Hematopoietic multipotent progenitor cell (in vitro differentiated cells): Measurements from ENCODE around the gene BAIAP2L2. TPM values are rescaled to one million over a fixed set of nuclear protein-coding genes. Genes with fewer than 3 reads are reported as not detected.
"Not testable (repeated sequence)": the region's sequence is repeated elsewhere in the genome, so short reads cannot be mapped to it uniquely, and the experiment has no call there.

Source experiments
- DNase-seq, 3 donors: peaks; one replicate each; pipeline ENCODE4 v3.0.0-alpha.2; 2011 to 2015; ENCODE audit warnings: low read depth in 2 of 3, low spot score in 2 of 3
- total RNA-seq: library from RNA; depleted of rRNA; stranded (reverse); fragments of >200 nt; gene quantifications from one replicate; pipeline ENCODE4 v1.2.3, GENCODE V29; 2012

BAIAP2L2 gene
- total RNA-seq, 1 donor, result under 0.01 TPM

DNA sequence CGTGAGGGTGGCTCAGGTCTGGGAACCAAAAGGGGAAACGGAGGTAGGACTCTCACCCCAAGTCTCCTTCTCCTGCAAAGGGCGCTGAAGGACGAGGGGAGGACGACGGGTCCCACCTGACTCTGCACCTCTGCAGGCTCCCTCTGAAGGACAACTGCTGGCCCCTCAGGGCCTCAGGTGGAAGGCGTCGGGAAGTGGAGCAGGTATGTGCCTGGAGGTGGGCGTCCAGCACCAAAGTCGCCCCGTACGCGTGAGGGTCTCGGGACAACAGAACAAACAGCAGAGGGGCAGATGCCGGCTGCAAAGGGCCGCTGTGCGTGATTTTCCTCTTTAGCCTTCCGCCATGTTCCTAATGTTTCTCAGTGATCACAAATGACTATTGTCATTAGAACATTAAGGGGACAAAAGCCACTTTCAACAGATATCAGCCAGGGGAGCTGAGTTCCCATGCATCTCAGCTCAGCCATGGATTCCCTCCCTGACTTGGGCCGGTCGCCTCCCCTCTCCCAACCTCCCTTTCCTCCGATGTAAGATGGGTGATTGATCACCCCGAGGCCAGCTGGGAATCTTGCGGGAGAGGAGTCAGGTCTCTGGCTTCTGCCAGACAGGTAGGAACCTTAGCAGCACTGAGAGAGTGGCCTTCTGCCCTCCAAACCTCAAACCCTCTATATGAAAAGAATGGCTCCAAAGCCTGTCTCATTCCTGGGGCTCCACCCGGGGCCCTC, 27.3 kb downstream of the BAIAP2L2 start:
- DNase-seq, result no peak

DNA sequence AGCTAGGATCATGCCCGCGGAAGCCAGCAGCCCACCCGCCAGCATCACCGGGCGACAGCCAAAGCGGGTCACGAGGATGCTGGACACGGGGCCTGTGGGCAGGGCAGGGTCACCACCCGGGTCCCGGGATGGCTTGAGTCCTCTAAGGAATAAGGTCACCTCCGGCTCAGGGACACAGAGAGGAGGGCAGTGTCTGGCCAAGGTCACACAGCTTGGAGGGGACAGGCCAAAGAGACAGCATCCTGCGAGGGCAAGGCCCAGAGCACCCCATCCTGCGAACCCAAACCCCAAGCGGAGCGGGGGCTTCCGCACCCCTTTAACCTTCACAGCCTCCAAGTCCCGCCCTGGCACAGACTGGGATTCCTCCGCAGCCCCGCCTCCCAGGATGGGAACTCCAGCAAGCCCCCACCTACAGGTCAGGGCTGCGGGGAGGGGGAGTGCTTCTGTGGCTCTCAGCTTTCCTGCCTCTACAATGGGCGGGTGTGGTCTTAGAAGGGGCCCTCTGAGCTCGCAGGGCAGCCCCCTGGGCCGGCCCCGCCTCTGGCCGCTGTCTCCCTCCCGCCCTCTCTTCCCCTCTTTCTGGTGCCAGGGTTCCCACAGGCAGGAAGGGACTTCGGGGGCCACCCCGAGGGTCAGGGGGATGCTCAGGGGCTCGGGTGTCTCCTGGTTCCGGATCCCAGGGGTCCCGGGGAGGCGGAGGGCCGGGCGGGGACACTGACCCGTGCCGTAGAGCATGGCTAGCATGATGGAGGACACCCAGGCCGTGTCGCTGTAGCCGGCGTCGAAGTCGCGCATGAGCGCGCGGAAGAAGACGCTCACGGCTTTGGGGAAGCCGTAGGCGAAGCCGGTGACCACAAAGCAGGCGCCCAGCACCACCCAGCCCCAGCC, 28.3 kb downstream of the BAIAP2L2 start:
- DNase-seq, result peak in 2 of 3 donors; percentile 27 to 41

DNA sequence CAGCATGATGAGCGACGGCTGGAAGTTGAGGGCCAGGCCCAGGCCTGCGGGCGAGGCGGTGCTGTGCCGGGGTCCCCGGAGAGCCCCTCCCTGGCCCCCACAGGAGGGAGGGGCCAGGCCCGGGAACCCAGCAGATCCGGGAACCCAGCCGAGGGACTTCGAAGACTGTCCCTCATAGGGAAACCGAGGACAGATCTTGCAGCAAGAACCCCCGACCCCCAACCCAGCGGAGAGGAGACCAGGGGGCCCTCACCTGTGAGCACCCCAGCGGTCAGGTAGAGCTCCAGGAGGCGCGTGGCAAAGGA, 28.9 kb downstream of the BAIAP2L2 start:
- DNase-seq, result no peak

DNA sequence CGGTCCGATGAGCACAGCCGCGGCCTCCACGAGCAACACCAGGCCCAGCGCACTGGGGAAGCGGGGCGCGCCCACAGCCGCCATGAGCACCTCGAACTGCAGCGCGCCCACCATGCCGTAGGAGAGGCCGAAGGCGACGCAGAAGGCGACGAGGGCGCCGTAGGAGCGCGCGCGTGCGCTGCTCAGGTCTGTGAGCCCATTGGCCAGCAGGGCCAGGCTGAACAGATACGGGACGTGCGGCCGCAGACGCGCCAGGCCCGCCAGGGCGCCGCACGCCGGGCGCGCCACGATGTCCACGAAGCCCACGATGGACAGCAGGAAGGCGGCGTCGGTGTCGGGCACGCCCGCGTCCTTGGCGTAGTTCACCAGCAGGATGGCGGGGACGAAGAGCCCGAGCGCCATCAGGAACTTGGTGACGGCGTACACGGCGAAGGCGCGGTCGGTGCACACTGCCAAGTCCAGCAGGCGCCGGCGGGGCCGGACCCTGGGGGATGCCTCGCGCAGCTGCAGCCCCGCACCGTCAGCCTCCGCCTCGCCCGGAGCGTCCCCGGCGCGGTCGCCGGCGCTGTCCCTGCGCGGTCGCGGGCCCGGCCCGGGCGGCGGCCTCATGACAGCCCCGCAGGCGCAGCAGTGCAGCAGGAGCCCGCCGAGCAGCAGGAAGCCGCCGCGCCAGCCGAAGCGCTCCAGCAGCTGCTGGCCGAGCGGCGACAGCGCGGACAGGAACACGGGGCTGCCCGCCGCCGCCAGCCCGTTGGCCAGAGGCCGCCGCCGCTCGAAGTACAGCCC, 29.4 kb downstream of the BAIAP2L2 start:
- DNase-seq, result peak in 1 of 3 donors; percentile 21

DNA sequence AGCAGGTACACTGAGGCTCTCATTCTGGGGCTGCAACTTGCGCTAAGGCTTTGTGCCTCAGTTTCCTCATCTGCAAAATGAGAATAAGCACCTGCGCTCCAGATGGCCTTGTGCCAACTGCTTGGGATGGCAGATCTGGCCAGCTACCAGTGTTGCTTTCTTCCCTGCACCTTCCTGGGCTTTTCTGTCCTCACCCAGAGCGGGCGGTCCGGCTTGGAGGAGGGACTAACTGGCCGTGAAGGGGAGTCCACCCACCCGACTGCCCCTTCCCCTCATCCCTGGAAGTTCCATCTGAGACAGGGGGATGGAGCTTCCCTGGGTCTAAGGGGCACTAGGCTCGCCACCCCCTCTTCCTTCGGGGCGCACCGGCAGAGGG, 30.0 kb downstream of the BAIAP2L2 start:
- DNase-seq, result no peak

DNA sequence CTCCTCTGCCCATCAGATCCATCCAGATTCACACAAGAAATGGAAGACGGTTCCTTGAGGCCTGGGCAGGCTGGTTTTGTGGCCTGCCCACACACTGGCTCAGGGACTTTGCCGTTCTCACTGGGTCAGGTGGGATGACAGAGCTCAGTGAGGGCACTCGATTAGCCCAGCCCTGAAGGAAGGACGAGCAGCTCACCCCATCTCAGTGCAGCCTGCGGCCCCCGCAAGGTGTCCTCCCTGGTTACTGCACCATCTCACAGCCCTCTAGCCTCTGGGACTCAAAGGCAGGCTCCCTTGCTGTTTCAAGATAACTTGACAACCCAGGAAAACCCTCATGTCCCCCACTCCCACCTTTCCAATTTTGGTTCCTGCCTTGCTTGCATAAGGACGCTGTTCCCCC, 30.7 kb downstream of the BAIAP2L2 start:
- DNase-seq, result no peak

DNA sequence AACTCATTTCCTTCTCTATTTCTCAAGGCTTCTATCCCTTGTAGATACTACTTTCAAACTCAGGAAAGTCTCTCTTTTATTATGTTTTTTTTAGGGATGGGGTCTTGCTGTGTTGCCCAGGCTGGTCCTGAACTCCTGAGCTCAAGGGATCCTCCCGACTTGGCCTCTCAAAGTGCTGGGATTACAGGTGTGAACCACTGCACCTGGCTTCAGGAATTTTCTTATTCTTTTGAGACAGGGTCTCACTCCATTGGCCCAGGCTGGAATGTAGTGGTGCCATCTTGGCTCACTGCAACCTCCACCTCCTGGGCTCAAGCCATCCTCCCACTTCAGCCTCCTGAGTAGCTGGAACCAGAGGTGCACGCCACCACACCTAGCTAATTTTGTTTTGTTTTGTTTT, 31.3 kb downstream of the BAIAP2L2 start:
- not testable (repeated sequence) for DNase-seq

DNA sequence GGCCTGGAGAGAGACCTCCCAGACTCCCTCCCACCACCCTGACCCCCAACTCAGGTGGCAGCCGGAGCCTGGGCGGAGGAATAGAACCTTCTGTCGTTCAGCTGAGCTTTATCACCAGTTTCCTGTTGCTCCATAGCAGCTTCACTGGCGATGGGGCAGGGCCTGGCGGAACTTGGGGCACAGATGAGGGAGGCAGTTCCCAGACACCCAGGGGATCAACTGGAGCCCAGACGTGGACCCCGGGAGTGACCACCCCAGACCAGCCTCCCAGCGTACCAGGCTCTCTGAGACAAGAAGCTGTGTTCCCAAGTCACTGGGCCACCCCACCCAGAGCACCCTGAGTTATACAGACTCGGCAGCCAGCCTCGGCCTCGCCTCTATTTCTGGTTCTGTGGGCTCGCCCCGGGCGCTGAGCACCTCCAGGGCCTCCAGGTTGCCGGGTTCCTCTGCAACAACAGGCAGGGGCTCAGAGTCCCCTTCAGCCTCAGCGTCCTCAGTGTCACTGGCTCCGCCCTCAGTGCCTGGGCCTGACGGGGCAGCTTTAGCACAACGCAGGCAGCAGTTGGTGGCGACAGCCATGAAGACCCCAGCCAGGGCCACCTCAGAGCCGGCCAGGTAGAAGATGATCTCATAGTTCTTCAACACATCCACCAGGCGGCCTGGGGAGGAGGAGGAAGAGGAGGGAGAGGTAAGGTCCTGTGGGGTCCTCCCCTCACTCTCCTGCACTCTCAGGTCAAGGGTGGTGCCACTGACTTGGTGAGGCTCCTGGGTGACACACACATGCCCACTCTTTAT, 32.2 kb downstream of the BAIAP2L2 start:
- no peak for DNase-seq

DNA sequence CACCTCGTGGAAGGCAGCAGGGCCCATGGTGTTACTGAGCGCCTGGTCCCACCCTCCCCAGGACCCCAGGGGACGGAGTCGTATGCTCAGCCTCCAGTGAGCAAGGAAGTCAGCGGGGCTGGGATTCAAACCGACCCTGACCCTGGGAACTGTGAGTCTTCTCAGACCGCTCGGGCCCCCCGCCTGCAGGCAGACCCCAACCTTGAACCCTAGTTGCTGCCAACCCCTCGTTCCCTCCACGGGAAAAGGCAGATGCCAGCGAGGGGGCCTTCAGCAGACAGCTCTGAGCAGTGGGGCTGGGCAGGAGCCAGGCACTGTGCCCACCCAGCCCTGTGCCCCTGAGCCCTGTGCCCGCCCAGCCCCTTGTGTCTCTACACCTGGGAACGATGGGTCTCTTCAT, 32.9 kb downstream of the BAIAP2L2 start:
- no peak for DNase-seq

DNA sequence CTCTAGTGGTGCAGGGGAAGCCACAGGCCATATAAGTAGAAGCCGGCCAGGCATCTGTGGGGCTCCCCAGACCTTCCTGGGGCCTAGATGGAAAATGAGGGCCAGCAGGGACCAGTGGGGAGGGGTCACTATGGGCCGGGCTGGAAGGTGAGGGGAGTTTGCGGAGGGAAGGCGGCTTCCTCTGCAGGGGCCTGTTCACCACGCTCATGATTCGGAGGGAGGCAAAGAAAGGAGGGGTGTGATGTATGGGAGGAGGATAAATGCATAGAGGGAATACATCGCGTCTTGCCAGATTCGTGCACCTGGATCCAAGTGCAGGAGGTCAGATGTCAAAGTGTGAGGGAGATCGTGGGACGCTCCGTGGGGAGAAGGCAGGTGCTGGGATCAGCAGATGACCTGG, 33.4 kb downstream of the BAIAP2L2 start:
- no peak for DNase-seq

DNA sequence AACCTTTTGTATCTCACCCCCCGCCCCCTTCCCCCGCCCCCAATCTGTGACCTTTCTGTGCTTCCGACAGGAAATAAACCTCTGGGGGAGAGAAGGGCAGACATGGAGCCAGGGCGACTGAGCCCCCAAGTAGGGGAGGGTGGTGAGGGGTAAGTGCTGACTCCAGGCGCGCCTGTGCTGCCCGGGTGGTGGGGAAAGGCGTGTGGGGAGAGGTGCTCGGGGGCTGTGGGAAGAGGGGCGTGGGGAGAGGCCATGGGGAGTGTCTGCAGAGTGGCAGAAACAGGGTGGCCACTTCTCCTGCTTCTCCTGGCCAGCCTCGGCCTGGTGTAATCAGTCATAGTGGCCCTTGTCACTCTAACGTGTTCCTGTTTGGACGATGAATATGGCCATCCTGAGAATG, 34.5 kb downstream of the BAIAP2L2 start:
- DNase-seq, result no peak

DNA sequence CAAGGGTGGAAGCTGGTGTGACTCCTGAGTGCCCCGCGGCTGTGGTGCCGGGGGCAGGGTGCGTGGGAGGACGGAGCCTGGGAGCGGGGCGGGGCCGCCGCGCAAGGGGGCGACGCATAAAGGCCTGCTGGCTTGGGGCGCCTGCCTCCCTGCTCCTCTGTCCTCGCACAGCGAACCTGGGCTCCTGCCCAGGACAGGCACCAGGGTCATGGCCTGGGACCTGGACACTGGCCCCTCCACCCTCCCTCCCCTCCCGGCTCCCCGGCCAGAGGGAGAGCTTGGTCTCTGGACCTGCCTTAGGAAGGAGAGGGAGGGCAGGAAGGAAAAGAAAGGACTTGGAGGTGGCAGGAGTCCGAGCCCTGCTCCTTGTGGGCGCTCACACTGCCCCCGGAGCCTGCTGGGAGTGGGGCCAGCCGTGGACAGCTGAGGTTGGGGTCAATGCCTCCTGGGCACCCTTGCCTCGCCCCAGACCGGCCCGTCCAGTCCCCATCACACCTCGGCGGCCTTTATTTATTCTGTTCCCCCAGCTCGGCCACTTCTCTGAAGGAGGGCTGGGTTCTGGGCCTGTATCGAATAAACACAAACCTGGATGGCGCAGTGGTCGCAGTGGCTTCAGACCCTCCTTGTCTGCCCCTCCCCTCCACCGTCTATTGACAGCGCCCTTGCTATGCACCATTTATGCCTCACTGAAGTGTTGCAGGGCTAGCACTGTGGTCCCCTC, 35.2 kb downstream of the BAIAP2L2 start:
- no peak for DNase-seq

DNA sequence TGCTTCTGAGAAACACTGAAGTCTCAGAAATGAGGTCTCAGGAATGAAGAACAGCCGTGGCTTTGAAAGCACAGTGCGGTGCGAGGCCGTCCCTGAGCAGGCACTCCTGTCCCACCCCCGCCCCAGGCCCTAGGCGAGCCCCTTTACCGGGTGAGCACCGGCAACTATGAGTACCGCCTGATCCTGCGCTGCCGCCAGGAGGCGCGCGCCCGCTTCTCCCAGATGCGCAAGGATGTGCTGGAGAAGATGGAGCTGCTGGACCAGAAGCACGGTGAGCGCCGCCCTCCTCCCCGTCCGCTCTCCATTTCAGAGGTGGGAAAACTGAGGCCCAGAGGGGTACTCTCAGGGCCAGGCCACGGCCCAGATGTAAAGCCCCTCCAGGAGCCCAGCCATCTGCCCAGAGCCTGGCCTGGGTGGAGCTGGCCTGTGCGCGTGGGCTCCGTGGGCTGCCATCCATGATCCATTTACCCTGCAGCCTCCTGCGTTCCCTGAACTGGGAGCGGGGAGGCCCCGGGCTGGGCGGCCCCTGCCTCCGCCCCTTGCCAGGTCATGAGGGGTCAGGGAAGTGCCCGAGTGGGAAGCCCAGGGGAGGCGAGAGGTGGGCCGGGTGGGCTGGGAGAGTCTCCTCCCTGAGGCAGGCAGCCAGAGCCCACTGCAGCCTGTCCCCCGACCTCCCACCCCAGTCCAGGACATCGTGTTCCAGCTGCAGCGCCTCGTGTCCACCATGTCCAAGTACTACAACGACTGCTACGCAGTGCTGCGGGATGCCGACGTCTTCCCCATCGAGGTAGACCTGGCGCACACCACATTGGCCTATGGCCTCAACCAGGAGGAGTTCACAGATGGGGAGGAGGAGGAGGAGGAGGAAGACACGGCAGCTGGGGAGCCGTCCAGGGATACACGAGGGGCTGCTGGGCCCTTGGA, 36.0 kb downstream of the BAIAP2L2 start:
- DNase-seq, result no peak

DNA sequence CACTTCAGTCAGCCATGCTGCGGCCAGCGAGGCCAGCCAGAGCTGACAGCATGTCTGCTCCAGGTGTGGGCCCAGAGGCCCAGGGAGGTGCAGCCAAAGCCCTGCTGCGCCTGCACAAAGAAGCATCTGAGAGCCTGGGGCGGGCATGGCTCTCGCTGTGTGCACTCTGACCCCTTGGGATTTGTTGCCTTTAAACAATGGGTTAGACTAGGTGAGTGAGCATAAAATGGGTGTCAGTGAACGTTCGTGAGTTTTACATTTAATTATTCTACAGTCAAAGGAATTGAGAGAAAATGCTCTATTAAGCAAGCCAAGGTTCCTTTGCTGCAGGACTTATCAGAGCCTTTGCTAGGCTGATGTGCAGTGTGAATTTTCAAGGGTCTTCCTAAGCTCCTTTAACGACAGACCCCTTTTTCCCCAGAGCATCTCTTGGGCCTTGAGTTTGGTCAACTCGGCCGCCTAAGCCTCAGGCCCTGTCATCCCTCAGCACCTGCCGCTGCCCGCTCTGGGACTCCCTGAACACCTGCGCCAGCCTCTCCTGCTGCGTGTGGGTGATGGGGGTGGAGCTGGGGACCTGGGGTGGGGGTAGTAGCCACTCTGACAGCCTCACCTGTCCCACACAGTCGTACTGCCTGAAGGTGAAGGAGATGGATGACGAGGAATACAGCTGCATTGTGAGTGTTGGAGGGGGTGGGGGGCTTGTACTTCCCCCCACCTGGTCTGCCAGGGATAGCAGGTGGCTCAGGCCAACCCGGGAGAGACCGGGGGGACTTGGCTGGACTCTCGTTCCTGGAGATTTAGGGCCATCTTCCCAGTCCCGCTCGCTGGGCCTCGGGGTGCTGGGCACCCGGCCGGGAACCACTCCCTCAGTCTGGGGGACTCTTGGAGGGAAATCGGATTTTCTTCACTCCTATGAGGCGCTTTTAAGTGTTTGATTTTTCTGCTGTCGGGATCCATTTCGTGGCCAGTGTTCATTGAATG, 37.0 kb downstream of the BAIAP2L2 start:
- DNase-seq, result no peak

DNA sequence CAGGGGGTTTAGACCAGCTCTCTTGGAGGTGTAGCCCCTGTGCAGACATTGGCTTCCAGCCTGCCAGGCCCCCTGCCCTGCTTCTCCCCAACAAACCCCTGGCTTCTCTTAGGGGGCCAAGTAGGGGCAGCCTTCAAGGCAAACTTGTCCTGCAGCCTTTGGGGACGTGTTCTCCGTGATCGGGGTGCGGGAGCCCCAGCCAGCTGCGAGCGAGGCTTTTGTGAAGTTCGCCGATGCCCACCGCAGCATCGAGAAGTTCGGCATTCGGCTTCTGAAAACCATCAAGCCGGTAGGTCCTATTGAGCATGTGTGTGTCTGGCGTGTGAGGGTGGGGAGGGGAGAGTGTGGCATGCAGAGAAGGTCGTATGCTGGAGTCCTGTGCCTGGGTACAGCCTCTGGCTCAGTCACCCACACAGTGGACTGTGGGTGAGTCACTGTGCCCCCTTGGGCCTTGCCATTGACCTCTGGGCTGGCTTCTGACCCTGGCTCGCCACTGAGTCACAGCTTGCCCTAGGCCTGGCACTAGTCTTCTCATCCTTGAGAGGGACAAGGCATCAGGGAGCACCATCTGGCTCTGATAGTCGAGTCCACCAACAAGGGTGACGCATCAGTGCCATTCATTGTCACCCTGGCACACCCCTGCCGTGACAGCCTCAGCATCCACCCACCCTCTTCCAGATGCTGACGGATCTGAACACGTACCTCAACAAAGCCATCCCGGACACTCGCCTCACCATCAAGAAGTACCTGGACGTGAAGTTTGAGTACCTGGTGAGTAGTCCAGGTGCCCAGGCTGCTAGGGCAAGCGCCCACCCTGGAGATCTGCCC, 37.9 kb downstream of the BAIAP2L2 start:
- DNase-seq, result no peak

DNA sequence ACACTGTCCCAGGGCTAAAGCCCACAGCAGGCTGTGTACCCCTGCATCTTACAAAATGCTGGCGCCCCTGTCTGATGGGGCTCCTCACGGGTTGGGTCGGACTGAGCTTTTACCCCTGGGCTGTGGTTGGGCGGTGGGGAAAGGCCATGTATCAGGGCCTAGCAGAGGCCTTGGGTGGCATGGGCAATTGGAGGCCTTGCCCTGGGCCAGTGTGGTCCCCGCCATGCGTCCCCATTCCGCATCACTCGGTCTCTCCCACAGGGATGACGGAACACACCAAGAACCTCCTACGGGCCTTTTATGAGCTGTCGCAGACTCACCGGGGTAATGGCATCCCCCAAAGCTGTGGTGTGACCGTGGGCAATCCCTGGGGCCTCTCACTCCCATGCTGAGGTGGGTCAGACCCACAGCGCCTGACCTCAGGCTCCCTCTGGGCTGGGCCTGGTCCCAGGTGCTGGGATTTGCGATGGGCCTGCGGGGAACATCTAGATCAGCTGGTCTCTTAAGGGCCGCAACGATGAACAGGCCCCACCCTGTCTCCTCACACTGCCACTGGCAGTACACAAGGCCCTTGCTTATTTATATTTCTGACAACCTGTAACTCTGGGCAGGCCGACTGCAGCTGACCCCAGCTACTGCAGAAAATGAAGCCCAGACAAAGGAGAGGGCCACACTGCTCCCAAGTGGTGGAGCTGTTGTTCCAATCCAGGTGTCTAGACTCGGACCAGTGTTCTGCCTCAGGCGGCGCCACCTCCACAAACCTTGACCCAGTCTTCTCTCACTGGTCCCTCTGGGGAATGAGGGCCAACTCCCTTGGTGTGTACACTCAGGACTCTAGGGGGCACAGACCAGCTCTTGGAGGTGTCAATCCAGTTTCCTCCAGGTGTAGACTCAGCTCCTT, 38.8 kb downstream of the BAIAP2L2 start:
- DNase-seq, result no peak
